ENCODE measurements around the gene CPT2.

- TF ChIP-seq POLR2A (IDR thresholded peaks at IDR 0.05; ENCODE audit: low read depth, low read length) (no peak), TAF1 (IDR thresholded peaks at IDR 0.05; ENCODE audit: borderline replicate concordance, low read depth, low read length) (no peak), POLR2AphosphoS5 (IDR thresholded peaks at IDR 0.05; ENCODE audit: low read depth, low read length) (no peak)
Observed at GRCh38 chr1:53163291-53163768, 33.3 kb upstream of the CPT2 start.
